Memory B cell (primary cell): ENCODE measurements around the gene GLI2.

ENCODE experiments used
- ATAC-seq: fragments of 150-1000 bp; cut with Tn5 transposase; 2 replicates; pipeline ENCODE4 v1.10.0; 2021; ENCODE audit warnings: low read depth, mild to moderate bottlenecking, moderate library complexity
- DNase-seq, 2 donors: peaks; one replicate each; pipeline ENCODE4 v3.0.0; 2022; ENCODE audit warnings: low spot score in 2 of 2
- H3K27ac Mint-ChIP-seq: one replicate; pipeline ENCODE4 v1.8.0; 2022; ENCODE audit warnings: mild to moderate bottlenecking, moderate library complexity, mixed read lengths
- H3K27me3 Mint-ChIP-seq: one replicate; pipeline ENCODE4 v1.8.0; 2022; ENCODE audit warnings: mixed read lengths
- H3K36me3 Mint-ChIP-seq: one replicate; pipeline ENCODE4 v1.8.0; 2022; ENCODE audit warnings: mild to moderate bottlenecking, mixed read lengths
- H3K4me1 Mint-ChIP-seq: one replicate; pipeline ENCODE4 v1.8.0; 2022; ENCODE audit warnings: mixed read lengths
- H3K4me3 Mint-ChIP-seq: one replicate; pipeline ENCODE4 v1.8.0; 2022; ENCODE audit warnings: mild to moderate bottlenecking, moderate library complexity, mixed read lengths
- H3K9me3 Mint-ChIP-seq: one replicate; pipeline ENCODE4 v1.8.0; 2022; ENCODE audit warnings: mixed read lengths

Gene GLI2

DNA sequence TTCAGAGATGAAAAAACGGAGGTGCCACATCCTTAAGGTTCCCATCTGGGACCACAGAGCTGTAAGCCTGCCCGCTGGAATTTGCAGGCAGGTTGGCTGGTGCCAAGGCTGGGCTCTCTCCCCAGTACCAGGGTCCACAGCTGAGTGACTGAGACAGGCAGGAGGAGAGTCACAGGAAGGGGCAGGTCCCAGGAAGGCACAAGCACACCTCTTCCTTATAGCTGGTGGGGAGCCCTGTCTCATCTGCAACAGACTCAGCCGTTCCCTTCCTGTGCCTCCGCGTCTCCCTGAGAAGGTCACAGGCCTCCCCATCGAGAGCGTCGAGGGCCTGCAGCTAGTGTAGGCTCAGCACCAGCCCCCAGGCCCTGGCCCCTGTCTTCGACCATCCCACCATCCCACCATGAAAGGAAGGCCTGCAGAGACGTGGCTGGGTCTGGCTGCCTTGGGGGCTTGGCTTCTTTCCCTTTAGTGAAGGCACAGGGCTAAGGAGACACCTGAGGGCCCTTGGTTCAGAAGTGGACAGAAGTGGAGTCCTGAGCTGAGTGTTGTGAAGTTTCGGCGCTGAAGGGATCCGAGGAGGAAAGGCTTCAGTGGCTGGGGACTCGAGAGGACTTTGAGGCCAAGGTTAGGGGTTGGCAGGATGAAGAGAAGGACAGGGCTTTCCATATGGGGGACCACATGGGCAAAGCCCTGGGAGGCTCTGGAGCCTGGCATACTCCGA, 26.8 kb downstream of the GLI2 start:
- Mint-ChIP-seq H3K27ac (no peak overlapping the region), H3K36me3 (no peaks in the 10 kb centered on the region), H3K27me3 (no peaks in the 10 kb centered on the region), H3K4me1 (no peaks in the 10 kb centered on the region), H3K4me3 (no peak overlapping the region), H3K9me3 (no peaks in the 10 kb centered on the region)
- DNase-seq (no peak), ATAC-seq (no peak)

DNA sequence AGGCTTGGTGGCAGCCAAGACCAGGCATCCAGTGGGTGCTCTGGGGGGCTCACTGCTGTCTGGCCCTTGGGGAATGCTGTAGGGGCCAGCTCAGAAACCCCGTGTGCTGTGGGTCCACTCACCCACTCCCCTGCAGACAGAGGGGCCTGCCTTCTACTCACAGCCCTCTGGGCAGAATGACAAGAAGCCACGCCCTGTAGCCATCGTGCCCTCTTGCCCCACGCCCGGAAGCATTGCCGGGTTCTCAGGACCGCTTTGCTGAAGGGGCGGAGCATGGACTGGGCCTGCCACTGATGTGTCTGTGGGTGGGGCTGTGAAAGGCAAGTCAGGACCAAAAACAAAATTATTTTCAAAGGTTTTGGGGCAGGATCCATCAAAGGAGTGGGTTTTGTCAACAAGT, 27.8 kb downstream of the GLI2 start:
- DNase-seq (no peak), ATAC-seq (no peak)
- no peaks in the 10 kb centered on the region for H3K4me1 Mint-ChIP-seq
- H3K9me3 Mint-ChIP-seq = no peaks in the 10 kb centered on the region
- no peaks in the 10 kb centered on the region for H3K27me3 Mint-ChIP-seq
- H3K27ac Mint-ChIP-seq = no peak overlapping the region
- no peaks in the 10 kb centered on the region for H3K36me3 Mint-ChIP-seq
- H3K4me3 Mint-ChIP-seq = no peak overlapping the region

- DNase-seq (no peak), ATAC-seq (no peak)
These were observed 28.3 kb downstream of the GLI2 start for GRCh38 chr2:120763931-120764330.

DNA sequence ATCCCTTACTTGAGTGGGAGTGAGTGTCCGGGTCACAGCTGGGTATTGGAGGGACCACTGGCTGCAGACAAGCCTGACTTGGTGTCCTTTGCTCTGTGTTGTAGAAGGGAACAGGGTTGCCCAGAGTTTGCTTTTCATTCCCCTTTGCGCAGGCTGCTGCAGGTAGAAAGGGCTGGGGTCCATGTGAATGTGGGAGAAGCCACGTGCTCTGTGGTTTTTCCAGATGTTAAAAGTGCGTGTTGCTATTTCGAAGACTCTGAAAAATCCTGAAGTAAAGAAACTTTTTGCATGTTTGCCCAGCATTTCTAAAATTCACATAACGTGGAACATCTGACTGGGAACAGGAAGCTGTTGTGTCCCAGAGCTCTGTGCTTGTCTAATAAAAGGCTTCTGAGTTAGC, 28.8 kb downstream of the GLI2 start:
- no peak for ATAC-seq
- no peaks in the 10 kb centered on the region for H3K36me3 Mint-ChIP-seq
- H3K4me3 Mint-ChIP-seq = no peak overlapping the region
- no peak for DNase-seq
- H3K4me1 Mint-ChIP-seq = no peaks in the 10 kb centered on the region
- no peaks in the 10 kb centered on the region for H3K9me3 Mint-ChIP-seq
- no peak overlapping the region for H3K27ac Mint-ChIP-seq
- peaks cover under 1% of the 10 kb centered on the region for H3K27me3 Mint-ChIP-seq

More at GRCh38 chr2:120763931-120764330, 28.3 kb downstream of the GLI2 start:
- no peaks in the 10 kb centered on the region for H3K4me1 Mint-ChIP-seq
- no peak overlapping the region for H3K27ac Mint-ChIP-seq
- no peaks in the 10 kb centered on the region for H3K9me3 Mint-ChIP-seq
- no peaks in the 10 kb centered on the region for H3K36me3 Mint-ChIP-seq
- no peak overlapping the region for H3K4me3 Mint-ChIP-seq
- no peaks in the 10 kb centered on the region for H3K27me3 Mint-ChIP-seq

- Mint-ChIP-seq H3K4me3 (no peak overlapping the region), H3K27ac (no peak overlapping the region), H3K27me3 (peaks cover 2% of the 10 kb centered on the region), H3K36me3 (no peaks in the 10 kb centered on the region), H3K9me3 (no peaks in the 10 kb centered on the region), H3K4me1 (no peaks in the 10 kb centered on the region)
- DNase-seq (no peak), ATAC-seq (no peak)
These were observed 29.5 kb downstream of the GLI2 start for GRCh38 chr2:120764991-120765677.

GRCh38 chr2:120765678-120766469, 30.2 kb downstream of the GLI2 start:
- Mint-ChIP-seq H3K9me3 (no peaks in the 10 kb centered on the region), H3K27ac (no peak overlapping the region), H3K4me3 (no peak overlapping the region), H3K27me3 (peaks cover 2% of the 10 kb centered on the region), H3K4me1 (no peaks in the 10 kb centered on the region), H3K36me3 (no peaks in the 10 kb centered on the region)
- ATAC-seq (no peak), DNase-seq (no peak)

GRCh38 chr2:120766470-120767351, 31.0 kb downstream of the GLI2 start:
- H3K27me3 Mint-ChIP-seq = peaks cover 2% of the 10 kb centered on the region
- ATAC-seq (no peak), DNase-seq (no peak)
- no peak overlapping the region for H3K4me3 Mint-ChIP-seq
- no peaks in the 10 kb centered on the region for H3K36me3 Mint-ChIP-seq
- H3K4me1 Mint-ChIP-seq = no peaks in the 10 kb centered on the region
- H3K27ac Mint-ChIP-seq = no peak overlapping the region
- no peaks in the 10 kb centered on the region for H3K9me3 Mint-ChIP-seq

DNA sequence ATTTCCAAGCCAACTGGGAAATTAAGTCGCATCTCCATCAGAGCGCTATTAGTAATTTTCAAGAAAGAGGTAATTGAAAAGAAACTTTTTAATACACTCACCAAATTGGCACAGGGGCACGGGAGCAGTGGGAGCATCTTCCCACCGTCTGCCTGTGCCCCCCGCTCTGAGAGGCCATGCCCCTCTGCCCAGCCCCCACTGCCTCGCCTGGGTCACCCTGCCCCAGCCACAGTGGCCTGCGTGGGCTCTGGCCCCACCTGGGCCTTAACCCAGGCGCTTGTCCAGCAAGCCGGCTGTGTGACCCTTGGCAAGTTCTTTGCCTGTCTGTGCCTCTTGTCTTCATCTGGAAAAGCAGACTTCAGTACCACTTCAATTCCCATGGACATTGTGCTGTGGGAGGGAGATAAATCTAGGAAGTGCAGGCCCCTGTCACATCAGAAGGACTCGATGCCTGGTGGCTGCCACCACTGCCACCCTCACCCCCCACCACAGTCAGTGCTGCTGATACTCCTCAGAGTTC, 31.9 kb downstream of the GLI2 start:
- H3K36me3 Mint-ChIP-seq = no peaks in the 10 kb centered on the region
- DNase-seq (no peak), ATAC-seq (no peak)
- no peaks in the 10 kb centered on the region for H3K9me3 Mint-ChIP-seq
- peaks cover 2% of the 10 kb centered on the region for H3K27me3 Mint-ChIP-seq
- H3K27ac Mint-ChIP-seq = no peak overlapping the region
- no peak overlapping the region for H3K4me3 Mint-ChIP-seq
- no peaks in the 10 kb centered on the region for H3K4me1 Mint-ChIP-seq

GRCh38 chr2:120768112-120769048, 32.7 kb downstream of the GLI2 start:
- no peak overlapping the region for H3K4me3 Mint-ChIP-seq
- ATAC-seq = no peak
- H3K36me3 Mint-ChIP-seq = no peaks in the 10 kb centered on the region
- peaks cover 2% of the 10 kb centered on the region for H3K27me3 Mint-ChIP-seq
- no peak for DNase-seq
- H3K9me3 Mint-ChIP-seq = no peaks in the 10 kb centered on the region
- no peak overlapping the region for H3K27ac Mint-ChIP-seq
- H3K4me1 Mint-ChIP-seq = no peaks in the 10 kb centered on the region

- H3K27me3 Mint-ChIP-seq = peaks cover 2% of the 10 kb centered on the region
These were observed 33.6 kb downstream of the GLI2 start for GRCh38 chr2:120769076-120769786.

DNA sequence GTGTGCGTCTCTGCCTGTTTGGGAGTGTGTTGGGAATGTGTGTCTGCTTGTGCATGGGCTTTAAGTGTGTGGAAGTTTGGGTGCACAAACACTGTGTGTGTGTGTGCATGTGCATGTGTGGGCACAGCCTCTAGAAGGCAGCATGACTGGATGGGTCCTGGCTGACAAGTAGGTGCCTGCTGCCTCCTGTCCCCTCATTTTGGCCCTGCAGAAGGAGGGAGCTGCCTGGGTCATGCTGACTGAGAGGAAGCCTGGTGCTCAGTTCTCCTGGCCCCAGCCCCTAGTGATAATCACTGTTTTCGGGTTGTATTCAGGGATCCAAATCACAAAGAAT, 34.1 kb downstream of the GLI2 start:
- no peak overlapping the region for H3K4me3 Mint-ChIP-seq
- DNase-seq (no peak), ATAC-seq (no peak)
- H3K4me1 Mint-ChIP-seq = no peaks in the 10 kb centered on the region
- no peaks in the 10 kb centered on the region for H3K9me3 Mint-ChIP-seq
- H3K36me3 Mint-ChIP-seq = no peaks in the 10 kb centered on the region
- no peak overlapping the region for H3K27ac Mint-ChIP-seq
- peaks cover 2% of the 10 kb centered on the region for H3K27me3 Mint-ChIP-seq

More at GRCh38 chr2:120769076-120769786, 33.6 kb downstream of the GLI2 start:
- H3K36me3 Mint-ChIP-seq = no peaks in the 10 kb centered on the region
- ATAC-seq (no peak), DNase-seq (no peak)
- no peak overlapping the region for H3K4me3 Mint-ChIP-seq
- no peak overlapping the region for H3K27ac Mint-ChIP-seq
- no peaks in the 10 kb centered on the region for H3K9me3 Mint-ChIP-seq
- H3K4me1 Mint-ChIP-seq = no peaks in the 10 kb centered on the region

GRCh38 chr2:120770176-120770575, 34.5 kb downstream of the GLI2 start:
- no peak for DNase-seq
- no peak for ATAC-seq
- H3K27ac Mint-ChIP-seq = no peak overlapping the region
- no peaks in the 10 kb centered on the region for H3K9me3 Mint-ChIP-seq
- no peaks in the 10 kb centered on the region for H3K36me3 Mint-ChIP-seq
- H3K27me3 Mint-ChIP-seq = peaks cover 2% of the 10 kb centered on the region
- no peaks in the 10 kb centered on the region for H3K4me1 Mint-ChIP-seq
- no peak overlapping the region for H3K4me3 Mint-ChIP-seq
